ENCODE data around the gene EPHB1.
"Not testable (repeated sequence)": the region's sequence is repeated elsewhere in the genome, so short reads cannot be mapped to it uniquely, and the experiment has no call there.

The EPHB1 gene

GRCh38 chr3:135066844-135067727, 272.0 kb downstream of the EPHB1 start:
- DNase-seq (ENCODE audit: low spot score); H3K27ac Mint-ChIP-seq; H3K36me3 Mint-ChIP-seq (ENCODE audit: low read depth): not testable (repeated sequence)

GRCh38 chr3:135068011-135068410, 273.0 kb downstream of the EPHB1 start:
- H3K27ac Mint-ChIP-seq = no peak overlapping the region
- H3K4me3 Mint-ChIP-seq = no peak overlapping the region
- no peaks in the 10 kb centered on the region for H3K27me3 Mint-ChIP-seq (ENCODE audit: low read depth)
- no peaks in the 10 kb centered on the region for H3K36me3 Mint-ChIP-seq (ENCODE audit: low read depth)
- DNase-seq (ENCODE audit: low spot score) = no peak
- no peaks in the 10 kb centered on the region for H3K9me3 Mint-ChIP-seq
- H3K4me1 Mint-ChIP-seq (ENCODE audit: low read depth) = no peaks in the 10 kb centered on the region

More at GRCh38 chr3:135066844-135067727, 272.0 kb downstream of the EPHB1 start:
- not testable (repeated sequence) for H3K4me3 Mint-ChIP-seq; H3K27me3 Mint-ChIP-seq (ENCODE audit: low read depth); H3K9me3 Mint-ChIP-seq; H3K4me1 Mint-ChIP-seq (ENCODE audit: low read depth)

DNA sequence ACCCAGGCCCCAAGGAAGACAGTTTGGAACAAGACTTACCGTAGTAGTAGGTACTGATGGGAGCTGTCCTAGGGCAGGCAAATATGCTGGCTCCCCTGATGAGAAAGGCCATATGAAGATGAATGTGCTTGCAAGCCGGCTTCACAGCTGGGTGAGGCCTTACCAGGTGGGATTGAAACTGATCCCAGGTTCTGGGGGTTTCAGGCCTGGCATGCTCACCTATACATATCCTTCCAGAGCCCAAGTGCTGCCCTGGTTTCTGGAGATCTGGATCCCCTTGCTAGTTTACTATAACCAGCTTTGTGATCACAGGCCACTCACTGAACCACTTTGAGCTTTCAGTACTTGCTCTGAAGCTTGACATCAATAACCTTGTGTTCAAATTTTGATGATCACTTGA, 274.3 kb downstream of the EPHB1 start:
- Mint-ChIP-seq H3K4me3 (no peak overlapping the region), H3K4me1 (ENCODE audit: low read depth) (no peaks in the 10 kb centered on the region), H3K27me3 (ENCODE audit: low read depth) (no peaks in the 10 kb centered on the region), H3K27ac (no peak overlapping the region), H3K9me3 (no peaks in the 10 kb centered on the region), H3K36me3 (ENCODE audit: low read depth) (no peaks in the 10 kb centered on the region)
- DNase-seq (ENCODE audit: low spot score) = no peak

DNA sequence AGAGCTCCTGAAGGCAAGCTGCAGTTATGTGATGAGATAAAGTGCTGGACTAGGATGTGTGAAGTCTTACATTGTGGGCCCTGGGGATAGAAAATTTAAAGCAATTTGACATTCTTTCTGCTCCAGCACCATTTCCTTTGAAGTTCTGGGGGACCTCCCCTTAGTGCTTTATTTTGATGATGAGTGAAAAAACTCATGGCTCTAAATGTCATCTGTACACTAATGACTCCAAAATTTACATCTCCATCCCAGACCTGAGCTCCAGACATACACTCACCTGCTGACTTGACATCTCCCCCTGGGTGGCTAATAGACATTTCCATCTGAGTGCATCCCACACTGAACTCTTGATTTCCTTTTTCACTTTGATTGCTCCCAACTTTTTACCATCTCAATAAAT, 276.4 kb downstream of the EPHB1 start:
- no peaks in the 10 kb centered on the region for H3K9me3 Mint-ChIP-seq
- H3K27ac Mint-ChIP-seq = no peak overlapping the region
- no peaks in the 10 kb centered on the region for H3K27me3 Mint-ChIP-seq (ENCODE audit: low read depth)
- DNase-seq (ENCODE audit: low spot score) = no peak
- no peaks in the 10 kb centered on the region for H3K36me3 Mint-ChIP-seq (ENCODE audit: low read depth)
- no peak overlapping the region for H3K4me3 Mint-ChIP-seq
- no peaks in the 10 kb centered on the region for H3K4me1 Mint-ChIP-seq (ENCODE audit: low read depth)

GRCh38 chr3:135072431-135072830, 277.4 kb downstream of the EPHB1 start:
- DNase-seq (ENCODE audit: low spot score) = no peak
- no peaks in the 10 kb centered on the region for H3K9me3 Mint-ChIP-seq
- no peak overlapping the region for H3K4me3 Mint-ChIP-seq
- no peaks in the 10 kb centered on the region for H3K4me1 Mint-ChIP-seq (ENCODE audit: low read depth)
- no peaks in the 10 kb centered on the region for H3K36me3 Mint-ChIP-seq (ENCODE audit: low read depth)
- no peaks in the 10 kb centered on the region for H3K27me3 Mint-ChIP-seq (ENCODE audit: low read depth)
- no peak overlapping the region for H3K27ac Mint-ChIP-seq

GRCh38 chr3:135075157-135075556, 280.1 kb downstream of the EPHB1 start:
- Mint-ChIP-seq H3K27ac (no peak overlapping the region), H3K36me3 (ENCODE audit: low read depth) (no peaks in the 10 kb centered on the region), H3K4me3 (no peak overlapping the region), H3K27me3 (ENCODE audit: low read depth) (no peaks in the 10 kb centered on the region), H3K9me3 (no peaks in the 10 kb centered on the region), H3K4me1 (ENCODE audit: low read depth) (no peaks in the 10 kb centered on the region)
- no peak for DNase-seq (ENCODE audit: low spot score)

GRCh38 chr3:135076341-135076740, 281.3 kb downstream of the EPHB1 start:
- Mint-ChIP-seq H3K27me3 (ENCODE audit: low read depth) (no peaks in the 10 kb centered on the region), H3K9me3 (no peaks in the 10 kb centered on the region), H3K4me3 (no peak overlapping the region), H3K27ac (no peak overlapping the region), H3K4me1 (ENCODE audit: low read depth) (no peaks in the 10 kb centered on the region), H3K36me3 (ENCODE audit: low read depth) (no peaks in the 10 kb centered on the region)
- DNase-seq (ENCODE audit: low spot score) = no peak

- Mint-ChIP-seq H3K27me3 (ENCODE audit: low read depth) (no peaks in the 10 kb centered on the region), H3K4me3 (no peak overlapping the region), H3K27ac (no peak overlapping the region), H3K9me3 (no peaks in the 10 kb centered on the region), H3K36me3 (ENCODE audit: low read depth) (no peaks in the 10 kb centered on the region), H3K4me1 (ENCODE audit: low read depth) (no peaks in the 10 kb centered on the region)
- no peak for DNase-seq (ENCODE audit: low spot score)
Measured at GRCh38 chr3:135077186-135077585, 282.1 kb downstream of the EPHB1 start.

GRCh38 chr3:135078283-135078682, 283.2 kb downstream of the EPHB1 start:
- Mint-ChIP-seq H3K4me1 (ENCODE audit: low read depth) (no peaks in the 10 kb centered on the region), H3K36me3 (ENCODE audit: low read depth) (no peaks in the 10 kb centered on the region), H3K27me3 (ENCODE audit: low read depth) (no peaks in the 10 kb centered on the region), H3K27ac (no peak overlapping the region), H3K9me3 (no peaks in the 10 kb centered on the region), H3K4me3 (no peak overlapping the region)
- DNase-seq (ENCODE audit: low spot score) = no peak

GRCh38 chr3:135079095-135079494, 284.0 kb downstream of the EPHB1 start:
- no peak overlapping the region for H3K27ac Mint-ChIP-seq
- no peaks in the 10 kb centered on the region for H3K4me1 Mint-ChIP-seq (ENCODE audit: low read depth)
- no peaks in the 10 kb centered on the region for H3K36me3 Mint-ChIP-seq (ENCODE audit: low read depth)
- no peaks in the 10 kb centered on the region for H3K9me3 Mint-ChIP-seq
- H3K4me3 Mint-ChIP-seq = no peak overlapping the region
- H3K27me3 Mint-ChIP-seq (ENCODE audit: low read depth) = no peaks in the 10 kb centered on the region
- no peak for DNase-seq (ENCODE audit: low spot score)

- no peaks in the 10 kb centered on the region for H3K4me1 Mint-ChIP-seq (ENCODE audit: low read depth)
- no peaks in the 10 kb centered on the region for H3K27me3 Mint-ChIP-seq (ENCODE audit: low read depth)
- no peaks in the 10 kb centered on the region for H3K9me3 Mint-ChIP-seq
- H3K4me3 Mint-ChIP-seq = no peak overlapping the region
- no peak for DNase-seq (ENCODE audit: low spot score)
- no peak overlapping the region for H3K27ac Mint-ChIP-seq
- H3K36me3 Mint-ChIP-seq (ENCODE audit: low read depth) = no peaks in the 10 kb centered on the region
Measured at GRCh38 chr3:135081451-135081850, 286.4 kb downstream of the EPHB1 start.

DNA sequence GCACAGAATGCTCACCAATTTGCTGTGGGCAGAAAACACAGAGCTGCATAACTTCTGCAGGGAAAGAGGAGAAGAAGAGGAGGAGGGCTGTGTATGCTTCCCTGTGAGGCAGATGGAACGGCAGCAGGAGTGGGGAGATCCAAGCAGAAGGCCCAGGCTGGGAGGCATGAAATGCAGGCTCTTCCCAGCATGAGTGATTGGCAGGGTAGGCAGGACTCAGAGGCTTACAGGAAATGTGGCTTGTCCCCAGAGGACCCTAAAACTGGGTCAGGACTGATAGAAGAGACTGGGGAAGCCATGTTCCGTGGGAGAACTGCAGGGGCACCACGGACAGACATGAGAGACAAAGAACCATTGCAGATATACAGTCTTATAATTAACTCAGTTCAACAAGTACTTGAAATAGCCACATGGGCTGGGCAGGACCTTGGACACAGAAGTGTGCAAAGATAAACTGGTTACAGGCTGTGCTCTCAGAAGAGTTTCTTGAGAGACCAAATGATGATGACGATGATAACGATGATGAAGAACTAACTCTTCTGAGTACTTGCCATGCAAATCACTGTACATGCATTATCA, 286.9 kb downstream of the EPHB1 start:
- Mint-ChIP-seq H3K9me3 (no peaks in the 10 kb centered on the region), H3K36me3 (ENCODE audit: low read depth) (no peaks in the 10 kb centered on the region), H3K4me3 (no peak overlapping the region), H3K27me3 (ENCODE audit: low read depth) (no peaks in the 10 kb centered on the region), H3K4me1 (ENCODE audit: low read depth) (no peaks in the 10 kb centered on the region), H3K27ac (no peak overlapping the region)
- DNase-seq (ENCODE audit: low spot score) = no peak

- no peak for DNase-seq (ENCODE audit: low spot score)
- Mint-ChIP-seq H3K27me3 (ENCODE audit: low read depth) (no peaks in the 10 kb centered on the region), H3K4me1 (ENCODE audit: low read depth) (no peaks in the 10 kb centered on the region), H3K4me3 (no peak overlapping the region), H3K36me3 (ENCODE audit: low read depth) (no peaks in the 10 kb centered on the region), H3K27ac (no peak overlapping the region), H3K9me3 (no peaks in the 10 kb centered on the region)
Measured at GRCh38 chr3:135082706-135083105, 287.6 kb downstream of the EPHB1 start.

DNA sequence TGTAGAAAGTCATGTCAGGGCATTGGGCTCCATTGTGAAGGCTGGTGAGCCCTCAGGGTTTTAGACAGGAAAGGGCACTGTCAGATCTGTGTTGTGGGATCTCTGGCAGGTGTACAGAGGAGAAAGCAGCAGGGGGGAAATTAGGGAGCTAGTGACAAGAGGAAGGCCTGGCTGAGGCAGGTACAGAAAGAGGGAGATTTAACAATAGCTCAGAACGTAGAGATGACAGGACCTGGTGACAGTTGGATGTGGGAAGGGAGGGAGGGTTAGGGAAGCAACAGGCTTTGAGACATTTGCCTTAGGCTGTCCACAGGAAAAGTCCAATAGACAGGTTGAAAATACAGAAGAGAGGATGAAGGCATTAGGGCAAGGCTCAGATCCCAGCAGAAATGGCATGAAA, 288.1 kb downstream of the EPHB1 start:
- Mint-ChIP-seq H3K36me3 (ENCODE audit: low read depth) (no peaks in the 10 kb centered on the region), H3K27ac (no peak overlapping the region), H3K9me3 (no peaks in the 10 kb centered on the region), H3K27me3 (ENCODE audit: low read depth) (no peaks in the 10 kb centered on the region), H3K4me1 (ENCODE audit: low read depth) (no peaks in the 10 kb centered on the region), H3K4me3 (no peak overlapping the region)
- DNase-seq (ENCODE audit: low spot score) = no peak

GRCh38 chr3:135083756-135084155, 288.7 kb downstream of the EPHB1 start:
- Mint-ChIP-seq H3K9me3 (no peaks in the 10 kb centered on the region), H3K36me3 (ENCODE audit: low read depth) (no peaks in the 10 kb centered on the region), H3K27ac (no peak overlapping the region), H3K27me3 (ENCODE audit: low read depth) (no peaks in the 10 kb centered on the region), H3K4me3 (no peak overlapping the region), H3K4me1 (ENCODE audit: low read depth) (no peaks in the 10 kb centered on the region)
- DNase-seq (ENCODE audit: low spot score) = no peak

Data from T-helper 2 cell treated with Interferon-gamma antibody and Interleukin-4, amounts not matched to agents 5 μg/mL and 100 μg/mL, for 36 hours (primary cell).